IPS DF 4.7 (cell line): ENCODE data around the gene ABCB11.
"Not testable (repeated sequence)": the region's sequence is repeated elsewhere in the genome, so short reads cannot be mapped to it uniquely, and the experiment has no call there.

Experiments used
- DNase-seq: peaks from one replicate; pipeline ENCODE4 v3.0.0-alpha.2; 2013; ENCODE audit warnings: low spot score; ENCODE audit errors: extremely low read depth

ABCB11 gene

GRCh38 chr2:169031202-169031601 is at the start of gene ABCB11:
TSS of gene ABCB11 (minus strand) at chr2:169031324. CDS start at chr2:169018125, 13,199 bp downstream.
- DNase-seq: no peak

- DNase-seq: no peak
Observed at GRCh38 chr2:169080250-169081069, 49.3 kb upstream of the ABCB11 start.

- DNase-seq: no peak
Observed at GRCh38 chr2:169077674-169078240, 46.6 kb upstream of the ABCB11 start.

GRCh38 chr2:169073963-169074751 is 43.0 kb upstream of the ABCB11 start:
- DNase-seq: no peak

GRCh38 chr2:169073211-169073962 is 42.3 kb upstream of the ABCB11 start:
- no peak for DNase-seq

- DNase-seq: no peak
Observed at GRCh38 chr2:169072163-169072925, 41.2 kb upstream of the ABCB11 start.

GRCh38 chr2:169071455-169071854 is 40.3 kb upstream of the ABCB11 start:
- DNase-seq: no peak

- DNase-seq: no peak
Observed at GRCh38 chr2:169069833-169070232, 38.7 kb upstream of the ABCB11 start.

GRCh38 chr2:169069341-169069740 is 38.2 kb upstream of the ABCB11 start, which contains the start of gene DHRS9:
TSS of gene DHRS9 (plus strand) at chr2:169069563. CDS start at chr2:169081582, 12,019 bp downstream.
- no peak for DNase-seq

GRCh38 chr2:169066897-169067296 is 35.8 kb upstream of the ABCB11 start:
- no peak for DNase-seq

- no peak for DNase-seq
Observed at GRCh38 chr2:169065864-169066517, 34.9 kb upstream of the ABCB11 start.

- no peak for DNase-seq
Observed at GRCh38 chr2:169065422-169065821, 34.3 kb upstream of the ABCB11 start.

GRCh38 chr2:169064199-169064598 is 33.1 kb upstream of the ABCB11 start:
- not testable (repeated sequence) for DNase-seq

- not testable (repeated sequence) for DNase-seq
Observed at GRCh38 chr2:169054575-169054974, 23.5 kb upstream of the ABCB11 start.

GRCh38 chr2:169050476-169051240 is 19.5 kb upstream of the ABCB11 start:
- DNase-seq: no peak

- no peak for DNase-seq
Observed at GRCh38 chr2:169049142-169049541, 18.0 kb upstream of the ABCB11 start.

- DNase-seq: no peak
Observed at GRCh38 chr2:169047256-169048250, 16.4 kb upstream of the ABCB11 start.
